Mammary epithelial cell (primary cell): ENCODE results near the gene ADRA2A.

Source experiments
- EZH2 ChIP-seq: IDR thresholded peaks from 2 replicates; pipeline ENCODE4 v1.6.1; 2012; ENCODE audit warnings: low read length, inconsistent platforms, borderline replicate concordance
- TF ChIP-seq, protein P1 (sequence below), 2 donors: IDR thresholded peaks in 1 of 2; conservative IDR thresholded peaks in 1 of 2; 2 replicates each; pipeline ENCODE4 v1.5.1; 2011 to 2012; ENCODE audit warnings: inconsistent platforms in 2 of 2, low read length in 2 of 2, mild to moderate bottlenecking in 2 of 2, control low read depth in 1 of 2, low read depth in 1 of 2; ENCODE audit not compliant: insufficient read depth in 1 of 2; ENCODE audit errors: extremely low read depth in 1 of 2

GRCh38 chr10:111101796-111102195, 25.0 kb downstream of the ADRA2A start:
- TF ChIP-seq, protein P1, sequence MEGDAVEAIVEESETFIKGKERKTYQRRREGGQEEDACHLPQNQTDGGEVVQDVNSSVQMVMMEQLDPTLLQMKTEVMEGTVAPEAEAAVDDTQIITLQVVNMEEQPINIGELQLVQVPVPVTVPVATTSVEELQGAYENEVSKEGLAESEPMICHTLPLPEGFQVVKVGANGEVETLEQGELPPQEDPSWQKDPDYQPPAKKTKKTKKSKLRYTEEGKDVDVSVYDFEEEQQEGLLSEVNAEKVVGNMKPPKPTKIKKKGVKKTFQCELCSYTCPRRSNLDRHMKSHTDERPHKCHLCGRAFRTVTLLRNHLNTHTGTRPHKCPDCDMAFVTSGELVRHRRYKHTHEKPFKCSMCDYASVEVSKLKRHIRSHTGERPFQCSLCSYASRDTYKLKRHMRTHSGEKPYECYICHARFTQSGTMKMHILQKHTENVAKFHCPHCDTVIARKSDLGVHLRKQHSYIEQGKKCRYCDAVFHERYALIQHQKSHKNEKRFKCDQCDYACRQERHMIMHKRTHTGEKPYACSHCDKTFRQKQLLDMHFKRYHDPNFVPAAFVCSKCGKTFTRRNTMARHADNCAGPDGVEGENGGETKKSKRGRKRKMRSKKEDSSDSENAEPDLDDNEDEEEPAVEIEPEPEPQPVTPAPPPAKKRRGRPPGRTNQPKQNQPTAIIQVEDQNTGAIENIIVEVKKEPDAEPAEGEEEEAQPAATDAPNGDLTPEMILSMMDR (conservative IDR thresholded peaks at IDR 0.05 in 1 of 2, IDR thresholded peaks at IDR 0.05 in 1 of 2; ENCODE audit: extremely low read depth in 1 of 2, insufficient read depth in 1 of 2, low read depth in 1 of 2, low read length in 2 of 2): no peak
- no peak for TF ChIP-seq EZH2
